IMR-90 (cell line): ENCODE measurements around the gene GLCCI1. TPM values are rescaled to one million over a fixed set of nuclear protein-coding genes. Genes with fewer than 3 reads are reported as not detected.

Source experiments
- ATAC-seq: fragments of 200-7000 bp; cut with Tn5 transposase; 2 replicates; pipeline ENCODE4 v1.9.1; 2020; ENCODE audit warnings: low read depth, mild to moderate bottlenecking, moderate library complexity
- BruUV-seq: library from RNA; stranded (reverse); fragments of 400-500 nt; replicated peaks from 2 replicates; lab custom pipeline; 2021; lab: Mats Ljungman, UMichigan
- CTCF ChIA-PET: fragments of 300-600 bp; formaldehyde crosslinking; extraction: SDS; loops from one replicate; lab custom pipeline; 2021; ENCODE audit warnings: antibody characterized with exemption; lab: Yijun Ruan, JAX
- POLR2A ChIA-PET: fragments of 300-600 bp; sonication (Branson Sonifier 250); formaldehyde crosslinking; loops from one replicate; lab custom pipeline; 2022; ENCODE audit warnings: antibody characterized with exemption; ENCODE audit not compliant: unreplicated experiment; lab: Charles Lee
- DNase-seq: peaks from one replicate; pipeline ENCODE4 v3.0.0; 2013
- H2AFZ ChIP-seq: replicated peaks from 2 replicates; pipeline ENCODE3; 2013; ENCODE audit warnings: low read length, mild to moderate bottlenecking; ENCODE audit not compliant: poor library complexity
- H2AK5ac ChIP-seq: 2 replicates; pipeline ENCODE4 v1.6.1; 2013; ENCODE audit warnings: low read depth, low read length, inconsistent platforms
- H2AK9ac ChIP-seq: replicated peaks from 2 replicates; pipeline ENCODE3; 2013; ENCODE audit warnings: mild to moderate bottlenecking, low read depth, low read length, moderate library complexity; ENCODE audit not compliant: poor library complexity
- H2BK120ac ChIP-seq: 2 replicates; pipeline ENCODE4 v1.6.1; 2013; ENCODE audit warnings: low read depth, low read length, inconsistent platforms
- H2BK15ac ChIP-seq: 3 replicates; pipeline ENCODE4 v1.6.1; 2013; ENCODE audit warnings: low read depth, low read length, inconsistent platforms
- H2BK20ac ChIP-seq: 2 replicates; pipeline ENCODE4 v1.6.1; 2013; ENCODE audit warnings: low read depth, mild to moderate bottlenecking, inconsistent platforms, low read length, moderate library complexity
- H2BK5ac ChIP-seq: 2 replicates; pipeline ENCODE4 v1.6.1; 2013; ENCODE audit warnings: mild to moderate bottlenecking, low read depth, low read length, inconsistent platforms; ENCODE audit not compliant: poor library complexity, severe bottlenecking
- H3K14ac ChIP-seq: replicated peaks from 2 replicates; pipeline ENCODE4 v1.6.1; 2013; ENCODE audit warnings: low read depth, low read length, inconsistent platforms
- H3K18ac ChIP-seq: 2 replicates; pipeline ENCODE4 v1.6.1; 2013; ENCODE audit warnings: low read depth, low read length, control low read depth
- H3K23ac ChIP-seq: 2 replicates; pipeline ENCODE4 v1.6.1; 2013; ENCODE audit warnings: low read depth, low read length, inconsistent platforms
- H3K27ac ChIP-seq: 2 replicates; pipeline ENCODE4 v1.5.1; 2013; ENCODE audit warnings: mild to moderate bottlenecking, control low read depth, low read length; ENCODE audit not compliant: insufficient read depth
- H3K27me3 ChIP-seq: 2 replicates; pipeline ENCODE4 v1.6.1; 2013; ENCODE audit warnings: low read length; ENCODE audit not compliant: control insufficient read depth, insufficient read depth
- H3K36me3 ChIP-seq: 2 replicates; pipeline ENCODE4 v1.6.1; 2013; ENCODE audit warnings: low read length, mixed read lengths; ENCODE audit not compliant: control insufficient read depth, insufficient read depth
- H3K4ac ChIP-seq: 2 replicates; pipeline ENCODE4 v1.6.1; 2013; ENCODE audit warnings: low read depth, low read length, inconsistent platforms
- H3K4me1 ChIP-seq: 2 replicates; pipeline ENCODE4 v1.6.1; 2013; ENCODE audit warnings: low read length, mixed read lengths; ENCODE audit not compliant: control insufficient read depth, insufficient read depth
- H3K4me2 ChIP-seq: 2 replicates; pipeline ENCODE4 v1.6.1; 2013; ENCODE audit warnings: low read depth, mild to moderate bottlenecking, control low read depth, low read length, moderate library complexity
- H3K4me3 ChIP-seq: 2 replicates; pipeline ENCODE4 v1.5.1; 2013; ENCODE audit warnings: low read depth, mild to moderate bottlenecking, control low read depth, low read length, moderate library complexity; ENCODE audit not compliant: insufficient read depth
- H3K56ac ChIP-seq: 2 replicates; pipeline ENCODE4 v1.6.1; 2013; ENCODE audit warnings: low read length, inconsistent platforms; ENCODE audit not compliant: insufficient read depth; ENCODE audit errors: extremely low read depth
- H3K79me1 ChIP-seq, 2 experiments: 2 replicates each; pipeline ENCODE4 v1.6.1; 2013; ENCODE audit warnings: low read length in 2 of 2, inconsistent platforms in 1 of 2, low read depth in 1 of 2
- H3K9ac ChIP-seq: 2 replicates; pipeline ENCODE4 v1.6.1; 2013; ENCODE audit warnings: low read depth, low read length, control low read depth
- H3K9me1 ChIP-seq: 2 replicates; pipeline ENCODE4 v1.6.1; 2013; ENCODE audit warnings: low read length, inconsistent platforms; ENCODE audit not compliant: insufficient read depth
- H3K9me3 ChIP-seq: 2 replicates; pipeline ENCODE4 v1.6.1; 2013; ENCODE audit warnings: low read length; ENCODE audit not compliant: control insufficient read depth, insufficient read depth
- H4K20me1 ChIP-seq: 2 replicates; pipeline ENCODE4 v1.6.1; 2013; ENCODE audit warnings: low read length, inconsistent platforms; ENCODE audit not compliant: insufficient read depth
- H4K5ac ChIP-seq: 2 replicates; pipeline ENCODE4 v1.6.1; 2013; ENCODE audit warnings: mild to moderate bottlenecking, low read depth, low read length, control low read depth
- H4K8ac ChIP-seq, 2 experiments: 2 replicates each; pipeline ENCODE4 v1.6.1; 2013; ENCODE audit warnings: low read depth in 2 of 2, low read length in 2 of 2, control low read depth in 1 of 2, inconsistent platforms in 1 of 2
- H4K91ac ChIP-seq: 2 replicates; pipeline ENCODE4 v1.6.1; 2013; ENCODE audit warnings: low read depth, low read length, inconsistent platforms; ENCODE audit not compliant: insufficient read depth
- CEBPB ChIP-seq: IDR thresholded peaks from 2 replicates; pipeline ENCODE4 v1.6.1; 2012; ENCODE audit warnings: low read depth, low read length, improper control_type of control experiment
- CHD1 ChIP-seq: IDR thresholded peaks from 2 replicates; pipeline ENCODE4 v1.6.1; 2012; ENCODE audit warnings: low read depth, low read length, improper control_type of control experiment
- CTCF ChIP-seq: conservative IDR thresholded peaks from 2 replicates; pipeline ENCODE4 v1.5.1; 2012; ENCODE audit warnings: mild to moderate bottlenecking, low read depth, low read length, improper control_type of control experiment
- MAZ ChIP-seq: IDR thresholded peaks from 2 replicates; pipeline ENCODE4 v1.6.1; 2012; ENCODE audit warnings: low read depth, mild to moderate bottlenecking, low read length, improper control_type of control experiment, moderate library complexity, borderline replicate concordance
- POLR2A ChIP-seq: IDR thresholded peaks from 2 replicates; pipeline ENCODE4 v1.6.1; 2012; ENCODE audit warnings: mild to moderate bottlenecking, low read depth, low read length
- RAD21 ChIP-seq: IDR thresholded peaks from 2 replicates; pipeline ENCODE4 v1.6.1; 2012; ENCODE audit warnings: low read length, improper control_type of control experiment
- RCOR1 ChIP-seq: IDR thresholded peaks from 2 replicates; pipeline ENCODE4 v1.6.1; 2012; ENCODE audit warnings: mild to moderate bottlenecking, low read length, improper control_type of control experiment; ENCODE audit not compliant: insufficient replicate concordance
- SMC3 ChIP-seq: fragments of 150-350 bp; IDR thresholded peaks from 2 replicates; pipeline ENCODE4 v1.6.1; 2016; ENCODE audit warnings: low read depth, mild to moderate bottlenecking, antibody characterized with exemption, low read length, moderate library complexity
- WGBS, 2 experiments: methylation state at CpG; one replicate each; pipeline versions ENCODE4 v1.1.5 to v1.1.7; 2013; ENCODE audit warnings: missing lambda C conversion rate in 2 of 2; ENCODE audit not compliant: insufficient read length in 1 of 2; ENCODE audit errors: extremely low coverage in 2 of 2; 5-methylcytosine and 5-hydroxymethylcytosine counted together
- dilution Hi-C: fragments of 300-500 bp; cut with HindIII; formaldehyde crosslinking; loops from one replicate; pipeline ENCODE4 v1.14.3; 2018; ENCODE audit warnings: low sequenced_read_pairs; ENCODE audit not compliant: unreplicated experiment
- in situ Hi-C: fragments of 300-500 bp; cut with MboI; formaldehyde crosslinking; loops from 3 replicates; pipeline ENCODE4 v1.14.3; 2019; ENCODE audit warnings: low sequenced_read_pairs, inconsistent platforms, mixed read lengths
- intact Hi-C: fragments of 100-400 bp; cut with micrococcal nuclease; formaldehyde crosslinking; loops from 2 replicates; pipeline ENCODE4 v1.10.0; 2022
- polyA plus RNA-seq, 3 experiments: library from polyadenylated mRNA; depleted of rRNA; stranded (reverse); fragments of >200 nt; gene quantifications; 2 replicates each; pipeline ENCODE4 v1.2.3, GENCODE V29; 2012; ENCODE audit warnings: low replicate concordance in 1 of 3
- total RNA-seq: library from RNA; depleted of rRNA; stranded (reverse); fragments of >200 nt; gene quantifications from 2 replicates; pipeline ENCODE4 v1.2.3, GENCODE V29; 2012
- TF ChIP-seq, protein P1 (sequence below): fragments of 150-350 bp; IDR thresholded peaks from 2 replicates; pipeline ENCODE4 v1.6.1; 2016; ENCODE audit warnings: low read depth, mild to moderate bottlenecking, low read length, moderate library complexity, borderline replicate concordance
- TF ChIP-seq, protein P2 (sequence below): fragments of 150-350 bp; IDR thresholded peaks from 2 replicates; pipeline ENCODE4 v1.6.1; 2017; ENCODE audit warnings: mild to moderate bottlenecking, antibody characterized with exemption, low read length, low read depth

Gene GLCCI1
- total and polyA plus RNA-seq, 2 of the 4 experiments (the other 2 are of a cell fraction), result 4.1 to 6.2 TPM

GRCh38 chr7:8111282-8111960, 142.8 kb downstream of the GLCCI1 start:
- in situ Hi-C loops, result no loop called here
- no peak for ATAC-seq
- BruUV-seq, result no TSS peak

More at GRCh38 chr7:8111282-8111960, 142.8 kb downstream of the GLCCI1 start:
- no peaks in the 10 kb centered on the region; the same call in 1 of the 2 replicates for H3K4me1 ChIP-seq
- no peak overlapping the region for H2BK120ac ChIP-seq
- no peaks in the 10 kb centered on the region for H3K9me1 ChIP-seq
- no peak overlapping the region for H2BK5ac ChIP-seq
- no peak overlapping the region for H2BK20ac ChIP-seq
- no peak for TF ChIP-seq POLR2A
- TF ChIP-seq MAZ, result no peak
- no peak for TF ChIP-seq SMC3
- no peak for TF ChIP-seq CTCF
- TF ChIP-seq RAD21, result no peak
- no peak for TF ChIP-seq RCOR1
- TF ChIP-seq, protein P1, sequence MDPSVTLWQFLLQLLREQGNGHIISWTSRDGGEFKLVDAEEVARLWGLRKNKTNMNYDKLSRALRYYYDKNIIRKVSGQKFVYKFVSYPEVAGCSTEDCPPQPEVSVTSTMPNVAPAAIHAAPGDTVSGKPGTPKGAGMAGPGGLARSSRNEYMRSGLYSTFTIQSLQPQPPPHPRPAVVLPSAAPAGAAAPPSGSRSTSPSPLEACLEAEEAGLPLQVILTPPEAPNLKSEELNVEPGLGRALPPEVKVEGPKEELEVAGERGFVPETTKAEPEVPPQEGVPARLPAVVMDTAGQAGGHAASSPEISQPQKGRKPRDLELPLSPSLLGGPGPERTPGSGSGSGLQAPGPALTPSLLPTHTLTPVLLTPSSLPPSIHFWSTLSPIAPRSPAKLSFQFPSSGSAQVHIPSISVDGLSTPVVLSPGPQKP, result no peak
- no peak for TF ChIP-seq CHD1
- no peak for TF ChIP-seq CEBPB
- TF ChIP-seq, protein P2, sequence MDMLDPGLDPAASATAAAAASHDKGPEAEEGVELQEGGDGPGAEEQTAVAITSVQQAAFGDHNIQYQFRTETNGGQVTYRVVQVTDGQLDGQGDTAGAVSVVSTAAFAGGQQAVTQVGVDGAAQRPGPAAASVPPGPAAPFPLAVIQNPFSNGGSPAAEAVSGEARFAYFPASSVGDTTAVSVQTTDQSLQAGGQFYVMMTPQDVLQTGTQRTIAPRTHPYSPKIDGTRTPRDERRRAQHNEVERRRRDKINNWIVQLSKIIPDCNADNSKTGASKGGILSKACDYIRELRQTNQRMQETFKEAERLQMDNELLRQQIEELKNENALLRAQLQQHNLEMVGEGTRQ, result no peak
- H4K8ac ChIP-seq, result no peak overlapping the region
- no peak overlapping the region for H2AK5ac ChIP-seq
- no peak overlapping the region for H3K23ac ChIP-seq
- H3K4ac ChIP-seq, result no peak overlapping the region
- dilution Hi-C loops, result no loop called here
- no peak overlapping the region for H4K91ac ChIP-seq
- H3K4me2 ChIP-seq, result no peak overlapping the region
- DNase-seq, result no peak
- no peaks in the 10 kb centered on the region for H4K20me1 ChIP-seq
- H3K9me3 ChIP-seq, result no peaks in the 10 kb centered on the region
- H3K27ac ChIP-seq, result no peak overlapping the region
- no peak overlapping the region for H3K4me3 ChIP-seq
- H3K27me3 ChIP-seq, result no peaks in the 10 kb centered on the region
- H3K36me3 ChIP-seq, result no peaks in the 10 kb centered on the region
- H2BK15ac ChIP-seq, result no peak overlapping the region
- no peaks in the 10 kb centered on the region for H3K79me1 ChIP-seq
- CTCF ChIA-PET, result no interaction called here
- H2AFZ ChIP-seq, result no peak overlapping the region
- 60% methylated on average over 6 of the region's 11 CpGs; no CpG with 5 or more reads in 1 of the 2 experiments for WGBS, 2 experiments
- no peak overlapping the region for H2AK9ac ChIP-seq
- H3K9ac ChIP-seq, result no peak overlapping the region
- intact Hi-C loops, result no loop called here
- H4K5ac ChIP-seq, result no peak overlapping the region
- no peak overlapping the region for H3K56ac ChIP-seq
- POLR2A ChIA-PET, result no interaction called here
- no peak overlapping the region for H3K18ac ChIP-seq
- no peak overlapping the region for H3K14ac ChIP-seq
